NK-92 treated with Interleukin-12 subunit alpha and Interleukin-12 subunit beta, amount 100 ng/mL, for 24 hours (cell line): ENCODE results near the gene FGD5.

Experiments
- DNase-seq: peaks from one replicate; lab custom pipeline; 2025; lab: John Stamatoyannopoulos, UW

Gene FGD5

GRCh38 chr3:14852717-14853116, 34.0 kb downstream of the FGD5 start:
- DNase-seq = no peak

DNA sequence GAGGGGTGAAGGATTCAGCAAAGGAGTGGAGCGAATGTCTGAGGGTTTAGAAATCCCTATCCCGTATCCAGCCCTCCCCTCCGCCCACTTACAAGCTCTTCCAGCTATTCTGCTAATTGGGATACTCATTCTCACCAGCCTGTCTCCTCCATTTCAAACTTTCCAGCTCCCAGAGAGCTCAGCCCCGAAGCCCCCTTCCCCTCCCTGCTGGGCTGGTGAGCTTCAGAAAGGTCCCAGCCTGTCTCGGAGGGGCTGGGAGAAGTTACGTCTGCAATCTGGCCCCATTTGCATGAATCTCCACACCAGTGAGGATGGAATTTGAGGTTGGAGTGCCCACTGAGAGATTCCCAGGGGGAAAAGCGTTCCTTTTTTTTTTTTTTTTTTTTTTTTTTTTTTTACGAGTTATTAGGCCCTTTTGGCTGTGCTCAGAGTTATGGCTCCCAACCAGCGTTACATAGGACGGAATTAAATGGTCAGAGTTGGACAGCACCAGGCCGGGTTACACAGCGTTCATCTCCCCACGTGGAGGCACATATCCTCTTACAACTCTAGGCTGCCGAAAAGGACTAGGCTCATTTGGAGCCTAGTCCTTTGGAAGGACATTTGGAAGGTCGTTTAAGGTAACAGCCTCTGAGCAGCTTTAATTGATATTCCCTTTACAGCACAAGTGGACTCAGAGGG, 34.6 kb downstream of the FGD5 start:
- DNase-seq = no peak

DNA sequence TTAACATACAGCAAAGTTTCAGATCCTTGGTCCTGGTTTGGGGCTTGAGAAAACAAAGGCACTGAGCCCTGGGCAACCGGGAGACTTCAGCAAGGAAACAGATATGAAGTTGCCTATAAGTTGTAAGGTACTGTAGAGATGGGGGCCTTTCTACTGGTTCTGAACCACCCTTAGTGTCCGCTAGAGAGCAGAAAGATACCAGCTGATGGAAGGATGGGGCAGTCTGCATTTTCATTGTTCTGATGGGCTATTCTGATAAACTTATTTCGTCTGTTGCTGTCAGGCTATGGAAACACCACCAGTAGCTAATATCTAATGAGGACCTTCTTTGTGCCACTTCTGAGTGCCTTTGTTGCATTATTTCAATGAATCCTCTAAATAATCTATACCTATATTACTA, 38.7 kb downstream of the FGD5 start:
- DNase-seq = no peak

DNA sequence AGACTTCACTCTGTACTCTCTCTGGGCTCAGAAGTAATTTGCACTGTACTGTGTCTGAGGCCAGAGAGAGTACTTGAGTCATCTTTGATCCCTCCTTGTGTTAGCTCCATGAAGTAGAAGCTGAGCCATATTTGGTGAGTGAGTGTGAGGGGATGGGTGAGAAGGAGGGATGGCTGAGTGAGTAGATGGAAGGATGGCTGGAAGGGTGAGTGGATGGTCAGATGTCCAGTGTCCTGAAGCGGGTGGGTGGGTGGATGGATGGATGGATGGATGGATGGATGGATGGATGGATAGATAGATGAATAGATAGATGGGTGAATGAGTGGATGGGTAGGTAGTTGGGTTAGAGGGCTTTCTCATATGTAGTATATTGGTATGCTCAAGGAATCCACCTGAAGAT, 39.3 kb downstream of the FGD5 start:
- no peak for DNase-seq

DNA sequence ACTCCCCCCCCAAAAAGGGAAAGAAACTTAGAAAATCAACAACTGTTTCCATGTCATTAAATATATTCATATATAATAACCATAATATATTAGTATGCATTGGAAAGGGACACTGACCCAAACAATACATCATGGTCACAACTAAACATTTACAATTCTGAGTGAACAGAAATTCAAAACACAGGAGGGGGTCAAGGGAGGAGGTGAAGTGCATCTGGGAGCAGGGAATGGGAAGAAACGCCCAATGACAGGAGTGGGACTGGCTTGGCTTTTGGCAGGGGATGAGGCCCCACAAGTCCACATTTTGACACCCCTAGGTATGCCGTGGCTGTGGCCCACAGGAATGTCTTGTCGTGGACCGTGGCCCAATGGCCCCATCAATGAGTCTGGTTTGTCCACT, 41.1 kb downstream of the FGD5 start:
- no peak for DNase-seq

DNA sequence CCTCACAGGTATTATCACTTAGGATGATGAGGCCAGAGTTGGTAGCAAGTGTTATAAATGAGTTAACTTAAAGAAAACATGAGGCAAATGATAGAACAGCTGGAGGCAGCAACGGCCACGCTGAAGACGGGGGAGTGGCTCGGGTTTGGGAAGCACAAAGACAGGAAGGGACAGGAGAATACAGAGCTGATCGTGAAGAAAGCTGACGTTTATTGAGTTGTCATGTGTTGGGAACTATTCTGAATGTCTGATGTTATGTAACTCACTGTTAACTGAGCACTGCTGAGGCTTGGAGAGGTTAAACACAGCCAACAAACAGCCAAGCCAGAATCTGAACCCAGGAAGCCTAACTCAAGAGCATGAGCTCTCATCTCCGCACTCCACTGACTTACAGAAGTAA, 42.3 kb downstream of the FGD5 start:
- DNase-seq = no peak

GRCh38 chr3:14861446-14862302, 42.9 kb downstream of the FGD5 start:
- no peak for DNase-seq

GRCh38 chr3:14862303-14862660, 43.5 kb downstream of the FGD5 start:
- no peak for DNase-seq

DNA sequence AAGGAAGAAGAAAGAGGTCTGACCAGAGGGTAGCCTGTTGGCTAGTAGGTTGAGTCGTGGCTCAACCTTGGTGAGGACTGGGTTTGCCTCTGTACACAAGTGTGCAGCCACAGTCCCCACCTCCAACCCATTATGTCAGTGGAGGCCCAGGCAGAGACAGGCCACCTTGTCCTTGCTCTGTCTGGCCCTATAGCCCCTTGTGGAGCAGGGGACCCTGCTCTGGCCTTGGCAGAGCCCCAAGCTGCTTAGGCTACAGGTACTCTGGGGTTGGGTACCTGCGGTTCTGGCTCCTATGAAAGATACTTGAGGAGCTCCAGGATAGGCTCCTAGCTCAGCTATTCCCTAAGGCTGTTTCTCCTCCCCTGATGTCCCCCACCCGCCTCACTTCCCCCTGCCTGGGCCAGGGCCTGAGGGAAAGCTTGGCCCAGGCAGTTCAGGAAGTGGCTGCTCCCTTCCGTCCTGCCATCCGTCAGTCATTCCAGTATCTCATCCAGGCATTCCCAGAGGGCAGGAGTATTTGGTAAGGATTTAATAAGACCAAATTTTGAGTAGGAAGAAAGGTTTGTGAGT, 44.0 kb downstream of the FGD5 start:
- DNase-seq = no peak

DNA sequence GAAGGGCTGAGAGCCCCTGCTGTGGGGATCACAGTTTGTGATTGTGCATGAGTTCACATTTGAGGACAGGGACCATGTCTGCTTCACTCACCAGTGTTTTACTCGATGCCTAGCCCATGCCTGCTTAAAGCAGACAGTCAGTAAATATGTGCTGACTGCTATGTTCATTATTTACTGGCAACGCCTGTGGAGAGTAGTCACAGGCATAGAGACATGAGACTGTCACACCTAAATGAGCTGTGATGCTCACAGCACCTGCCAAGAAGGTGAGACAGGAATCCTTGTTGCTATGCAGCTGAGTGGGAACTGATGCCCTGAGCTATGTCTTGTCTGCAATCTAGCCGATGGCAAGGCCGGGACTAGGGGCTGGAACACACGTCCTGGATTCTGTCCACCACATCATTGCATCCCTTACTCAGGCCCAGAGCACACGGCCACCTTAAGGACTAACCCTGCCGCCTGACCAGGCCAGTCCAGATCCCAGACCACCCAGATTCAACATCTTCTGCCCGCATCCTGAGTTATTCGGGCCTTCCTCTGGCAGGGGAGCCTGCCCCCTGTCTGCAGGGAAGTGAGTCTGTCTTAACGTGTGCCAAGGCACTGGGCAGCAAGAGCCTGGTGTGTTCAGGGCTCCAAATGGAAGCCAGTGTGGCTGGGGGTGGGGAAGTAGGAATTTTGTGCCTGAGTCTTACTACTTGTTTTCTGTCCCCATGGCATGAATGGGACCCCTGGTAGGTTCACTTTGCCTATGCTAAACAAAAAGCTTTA, 44.8 kb downstream of the FGD5 start:
- DNase-seq = no peak

- DNase-seq = no peak
Measured at GRCh38 chr3:14864131-14864530, 45.4 kb downstream of the FGD5 start.

GRCh38 chr3:14866627-14867026, 47.9 kb downstream of the FGD5 start:
- no peak for DNase-seq

GRCh38 chr3:14867936-14868570, 49.3 kb downstream of the FGD5 start:
- no peak for DNase-seq

DNA sequence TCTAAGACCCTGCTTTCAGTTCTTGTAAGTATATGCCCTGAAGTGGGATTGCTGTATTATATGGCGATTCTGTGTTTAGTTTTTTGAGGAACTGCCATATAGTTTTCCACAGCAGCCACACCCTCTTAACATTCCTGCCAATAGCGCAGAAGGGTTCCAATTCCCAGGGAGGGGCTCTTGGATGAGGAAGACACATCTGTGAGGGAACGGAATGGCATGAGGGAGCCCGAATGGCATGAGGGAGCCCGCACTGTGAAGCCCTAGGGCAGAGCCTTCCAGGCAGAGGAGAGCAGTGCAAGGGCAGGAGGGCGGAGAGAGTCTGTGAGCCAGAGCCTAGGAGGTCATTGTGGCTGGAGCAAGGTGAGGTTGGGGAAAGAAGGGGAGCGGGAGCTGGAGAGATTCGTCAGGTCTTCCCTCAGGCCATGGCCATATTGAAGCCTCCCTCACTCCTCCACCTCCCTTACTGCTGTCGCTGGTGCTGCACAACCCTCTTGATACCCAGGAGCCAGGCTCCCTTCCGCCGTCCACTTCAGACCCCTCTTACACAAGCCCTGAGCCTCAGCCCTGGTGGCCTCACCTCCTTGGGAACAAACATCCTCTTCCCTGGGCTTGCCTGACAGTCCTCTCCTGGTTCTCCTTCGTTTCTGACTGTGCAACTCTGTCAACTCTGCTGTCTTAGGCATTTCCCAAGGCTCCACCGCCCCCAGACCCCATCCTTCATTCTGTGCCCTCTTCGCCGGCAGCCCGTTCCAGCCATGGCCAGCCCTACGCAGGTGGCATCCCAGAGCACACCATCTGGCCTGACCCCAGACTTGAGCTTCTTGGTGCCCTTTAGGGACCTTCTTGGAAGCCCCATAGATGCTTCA, 51.4 kb downstream of the FGD5 start:
- no peak for DNase-seq

GRCh38 chr3:14870783-14871060, 52.0 kb downstream of the FGD5 start:
- DNase-seq = no peak

- DNase-seq = no peak
Measured at GRCh38 chr3:14871456-14872200, 52.9 kb downstream of the FGD5 start.

DNA sequence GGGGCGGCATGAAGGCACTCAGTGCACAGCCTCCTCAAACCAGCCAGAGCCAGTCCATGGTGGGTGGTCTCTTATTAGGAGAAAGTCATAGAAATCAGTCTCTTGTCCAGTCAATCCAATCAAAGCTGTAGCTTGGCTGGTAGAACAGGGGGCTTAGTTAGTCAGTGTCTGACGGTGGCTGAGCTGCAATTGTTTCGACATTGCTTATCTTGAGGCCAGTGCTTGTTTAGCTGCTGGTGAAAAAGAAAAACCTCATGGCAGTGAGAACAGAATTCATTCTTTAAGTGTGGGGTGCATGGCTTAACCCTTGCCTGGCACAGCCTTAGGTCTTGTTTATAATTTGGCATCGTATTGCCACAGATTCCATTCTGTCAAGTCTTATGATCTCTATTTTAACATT, 53.9 kb downstream of the FGD5 start:
- DNase-seq = no peak

- no peak for DNase-seq
Measured at GRCh38 chr3:14874784-14875183, 56.0 kb downstream of the FGD5 start.

GRCh38 chr3:14875411-14876175, 56.8 kb downstream of the FGD5 start:
- no peak for DNase-seq

DNA sequence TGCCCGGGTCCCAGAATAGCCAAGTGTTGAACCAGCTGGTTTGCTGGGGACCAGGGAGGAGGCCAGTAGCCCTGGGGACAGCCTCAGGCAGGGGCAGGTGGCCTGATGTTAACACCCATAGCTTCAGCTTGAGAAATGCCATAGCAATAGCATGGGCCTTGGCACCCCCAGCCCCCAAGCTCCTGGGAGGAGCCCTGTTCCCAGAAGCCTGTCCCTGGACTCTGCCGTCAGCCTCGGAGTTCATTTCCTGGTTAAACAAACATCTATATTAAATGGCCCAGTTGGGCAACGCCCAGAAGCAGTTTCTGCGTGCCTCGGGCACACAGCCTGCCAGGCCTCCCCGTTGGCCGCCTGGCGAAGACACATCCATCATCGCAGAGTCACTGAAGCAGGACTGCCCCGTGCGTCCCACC, 58.2 kb downstream of the FGD5 start:
- DNase-seq = no peak
